SHP77 (cell line): Measurements from ENCODE around the gene CDRT4.

Source experiments
- DNase-seq, 2 experiments: peaks; one replicate each; lab custom pipeline; 2025; lab: John Stamatoyannopoulos, UW

CDRT4 gene

GRCh38 chr17:15431766-15432165 is 35.7 kb downstream of the CDRT4 start:
- DNase-seq = peak in 1 of 2 experiments; percentile 34

DNA sequence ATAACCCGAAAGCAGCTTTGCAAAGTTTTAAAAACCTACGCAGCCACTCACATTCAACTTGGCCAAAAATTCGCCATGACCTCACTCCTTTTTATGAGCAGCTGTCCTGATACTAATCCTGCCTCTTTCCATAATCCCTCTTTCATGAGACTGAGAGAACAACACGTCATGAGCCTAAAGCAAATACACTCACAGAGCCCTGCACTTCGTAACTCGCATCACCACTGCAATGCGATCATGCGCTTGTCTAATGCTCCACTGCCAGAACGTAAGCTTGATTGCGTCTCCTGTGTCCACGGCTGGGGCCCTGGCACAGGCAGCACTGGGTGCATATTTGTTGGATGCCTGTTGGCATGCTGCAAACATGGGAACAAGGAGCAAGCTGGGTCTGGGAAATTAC is 36.2 kb downstream of the CDRT4 start:
- DNase-seq = peak; percentile 99

DNA sequence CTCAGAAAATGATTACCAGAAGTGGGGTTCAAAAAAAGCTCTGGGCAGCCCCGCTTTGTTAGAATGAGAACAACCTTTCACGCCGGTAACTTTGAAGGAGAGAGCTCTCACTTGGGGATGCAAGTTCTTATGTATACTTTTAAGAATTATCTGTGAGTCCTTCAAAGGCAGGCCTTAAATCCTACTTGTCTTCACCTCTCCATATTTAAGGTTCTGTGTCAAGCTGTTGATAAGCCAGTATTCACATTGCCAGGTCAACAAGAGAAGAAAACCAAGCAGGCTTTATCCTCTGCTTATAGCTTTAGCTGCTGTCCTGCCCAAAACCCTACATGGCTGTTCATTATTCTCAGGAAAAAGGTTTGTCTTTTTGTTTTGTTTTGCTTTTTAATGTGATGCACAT is 42.9 kb downstream of the CDRT4 start:
- no peak for DNase-seq

- no peak for DNase-seq
These were observed 44.9 kb downstream of the CDRT4 start for GRCh38 chr17:15422392-15422965.

DNA sequence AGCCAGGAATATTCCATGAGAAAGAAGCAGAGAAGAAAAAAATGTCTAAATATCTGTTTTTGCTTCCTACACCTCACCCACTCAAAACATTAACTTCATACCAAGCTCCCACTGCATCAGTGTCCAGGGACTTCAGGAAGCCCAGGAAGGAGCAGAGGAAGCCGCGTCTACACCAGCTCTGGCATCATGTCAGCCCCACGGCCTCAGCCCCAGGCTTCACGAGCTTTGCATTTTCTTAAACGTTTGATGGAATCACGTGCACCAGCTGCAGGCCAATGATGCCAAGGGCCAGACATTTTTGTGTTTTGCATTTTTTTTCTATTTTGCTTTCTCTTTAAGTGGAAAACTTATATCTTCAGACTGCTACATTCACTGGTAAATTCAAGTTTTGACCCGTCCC is 48.6 kb downstream of the CDRT4 start:
- DNase-seq = no peak

GRCh38 chr17:15414532-15415306 is 52.7 kb downstream of the CDRT4 start:
- peak in 1 of 2 experiments; percentile 52 for DNase-seq

DNA sequence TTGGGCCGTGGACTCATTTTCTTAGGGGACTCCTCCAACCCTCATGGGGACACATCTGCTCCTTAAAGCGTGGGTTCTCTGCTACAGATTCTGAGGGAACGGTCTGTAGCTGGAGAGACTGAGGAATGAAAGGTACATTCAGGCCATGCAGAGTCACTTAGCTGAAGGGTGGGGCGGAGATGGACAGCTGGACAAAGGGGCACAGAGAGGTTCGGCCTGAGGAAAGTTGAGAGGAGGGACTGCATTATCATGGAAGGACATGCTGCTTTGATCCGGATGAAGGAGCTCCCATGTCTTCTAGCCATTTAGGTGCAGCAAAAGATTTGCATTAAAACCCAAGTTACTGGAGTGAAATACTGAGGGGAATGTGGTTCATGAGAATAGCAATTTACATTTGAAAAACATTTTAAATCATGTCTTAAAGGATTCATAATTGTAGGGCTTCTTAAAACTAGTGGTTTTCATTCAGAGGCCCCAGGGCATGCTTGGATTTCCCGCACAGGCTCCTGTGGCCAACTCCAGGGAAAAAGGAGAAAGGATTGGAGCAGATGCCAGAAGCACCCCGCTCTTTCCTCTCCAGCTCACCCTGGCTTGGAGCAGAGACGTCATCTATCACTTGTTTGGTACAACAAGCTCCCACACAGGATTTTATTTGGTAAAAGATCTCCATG is 54.2 kb downstream of the CDRT4 start:
- DNase-seq = no peak

DNA sequence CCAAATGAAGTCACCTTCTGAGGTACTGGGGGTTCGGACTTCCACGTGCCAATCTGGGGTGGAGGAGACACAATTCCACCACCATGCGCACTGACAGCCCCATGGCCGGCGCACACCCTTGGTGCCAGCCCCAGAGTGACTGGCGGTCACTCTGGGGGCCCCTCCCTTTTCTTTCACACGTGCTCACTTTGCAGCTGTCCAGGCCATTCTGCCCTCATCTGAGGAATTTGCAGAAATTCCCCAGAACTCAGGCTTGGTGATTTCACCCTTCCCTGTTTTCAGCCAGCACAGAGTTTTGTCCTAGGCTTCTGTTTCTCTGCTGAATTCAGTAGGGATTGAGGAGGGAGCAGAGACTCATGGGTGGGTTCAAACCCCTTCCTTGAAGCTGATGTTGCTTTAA is 54.8 kb downstream of the CDRT4 start:
- DNase-seq = no peak

DNA sequence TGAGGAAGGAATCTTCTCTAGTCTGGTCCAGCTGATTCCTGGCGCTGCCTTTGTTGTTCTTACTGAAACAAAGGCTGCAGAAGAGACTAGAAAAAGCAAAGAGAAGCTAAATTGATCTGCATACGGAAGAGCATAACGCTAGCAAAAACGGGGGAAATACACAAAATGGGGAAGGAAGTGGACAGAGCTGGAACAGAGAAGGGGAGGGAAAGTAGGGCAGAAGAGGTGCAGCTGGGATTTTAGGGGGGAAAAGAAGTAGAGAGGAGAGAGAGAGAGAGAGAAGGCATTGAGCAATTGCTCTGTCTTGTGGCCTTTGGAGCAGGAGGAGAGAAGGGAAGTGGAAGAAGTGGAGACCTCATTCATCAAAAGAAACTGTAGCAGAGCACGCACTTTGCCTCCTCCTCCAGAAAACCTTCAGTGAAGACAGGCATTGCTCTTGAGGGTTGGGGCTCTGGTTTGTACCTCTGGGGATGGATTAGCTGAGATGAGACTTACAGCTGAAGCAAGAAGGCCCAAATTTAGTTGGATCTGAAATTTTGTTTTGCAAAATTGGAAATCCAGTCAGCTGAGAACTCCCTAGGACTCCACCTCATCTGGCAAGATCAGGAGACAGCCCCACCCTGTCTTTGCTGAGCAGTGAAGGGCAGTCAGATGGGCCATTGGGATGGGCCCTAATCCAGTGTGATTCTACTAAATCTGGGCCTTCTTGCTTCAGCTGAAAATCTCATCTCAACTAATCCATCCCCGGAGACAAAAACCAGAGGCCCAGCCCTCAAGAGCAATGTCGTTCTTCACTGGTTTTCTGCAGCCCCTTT is 55.8 kb downstream of the CDRT4 start:
- DNase-seq = no peak

- no peak for DNase-seq
These were observed 57.6 kb downstream of the CDRT4 start for GRCh38 chr17:15409721-15410250.

DNA sequence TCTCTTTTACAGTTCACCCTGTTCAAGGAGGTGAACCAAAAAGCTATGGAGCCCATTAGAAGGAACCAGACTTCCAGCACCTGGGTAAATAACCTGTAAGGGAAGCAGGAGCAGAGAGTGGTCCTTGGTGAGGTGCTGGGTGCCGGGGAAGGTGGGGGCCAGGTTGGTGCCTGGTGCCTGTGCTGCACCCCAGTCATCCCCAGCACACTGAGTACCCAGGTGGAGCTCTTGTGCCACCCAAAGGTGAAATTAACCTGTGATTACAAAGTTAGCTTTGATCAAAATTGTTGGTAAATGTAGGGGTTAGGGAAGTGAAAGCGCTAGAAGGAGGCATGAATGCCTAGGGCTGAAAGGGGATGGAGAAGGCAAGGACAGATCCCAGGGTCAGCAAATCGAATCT is 58.6 kb downstream of the CDRT4 start:
- DNase-seq = no peak

DNA sequence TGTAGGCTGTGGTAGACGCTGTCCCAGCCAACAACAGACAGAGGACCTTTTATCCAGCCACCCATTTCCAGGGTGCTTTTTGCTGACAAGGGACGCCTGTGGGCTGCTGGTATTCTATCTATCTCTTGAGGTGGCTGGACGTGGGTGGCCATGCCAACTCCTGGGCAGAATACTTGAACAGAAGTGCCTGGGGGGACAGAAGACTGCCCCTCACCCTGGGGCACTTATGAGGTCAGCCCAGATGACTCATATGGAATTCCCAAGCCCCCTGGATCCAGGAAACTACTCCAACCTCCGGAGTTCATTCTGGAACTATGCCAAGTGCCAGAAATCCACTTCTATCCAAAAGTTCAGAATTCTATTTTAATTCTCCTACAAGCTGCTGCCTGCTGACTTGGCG is 61.3 kb downstream of the CDRT4 start:
- no peak for DNase-seq

DNA sequence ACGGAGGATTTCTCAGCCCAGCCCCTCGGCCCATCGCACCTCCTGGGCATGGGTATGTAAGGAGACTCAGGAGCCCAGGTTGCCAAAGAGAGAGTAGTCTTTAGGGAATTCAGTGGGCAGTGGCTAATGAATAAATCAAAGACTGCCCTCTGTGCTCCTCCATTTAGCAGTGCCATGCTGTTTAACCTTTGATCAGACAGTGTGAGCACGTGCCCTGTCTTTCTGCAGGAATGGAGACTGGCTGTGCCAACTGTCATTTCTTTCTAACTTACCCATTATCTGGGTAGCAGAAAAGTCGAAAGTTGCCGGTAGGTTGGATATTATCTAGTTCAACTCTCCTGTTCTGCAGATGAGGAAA is 62.4 kb downstream of the CDRT4 start:
- DNase-seq = no peak

GRCh38 chr17:15404106-15405057 is 63.0 kb downstream of the CDRT4 start:
- DNase-seq = no peak

- no peak for DNase-seq
These were observed 64.0 kb downstream of the CDRT4 start for GRCh38 chr17:15403276-15403939.

DNA sequence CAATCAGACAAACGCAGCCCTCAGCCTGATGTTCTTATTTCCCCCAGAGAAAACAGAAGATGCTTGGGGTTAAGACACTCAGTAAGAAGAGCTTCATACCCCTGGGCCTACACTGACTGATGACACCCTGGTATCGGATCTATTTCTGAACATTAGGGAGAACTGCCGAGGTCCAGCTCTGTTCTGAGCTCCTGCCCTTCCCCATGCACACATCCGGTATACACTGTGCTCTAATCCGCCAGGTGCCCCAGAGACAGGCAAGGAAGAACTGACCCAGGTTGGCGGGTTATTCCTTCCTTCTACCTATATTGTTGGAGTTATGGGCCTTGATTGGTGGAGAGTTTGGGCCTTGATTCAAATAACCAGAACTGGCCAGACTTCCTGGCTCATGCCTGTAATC is 68.0 kb downstream of the CDRT4 start:
- no peak for DNase-seq

DNA sequence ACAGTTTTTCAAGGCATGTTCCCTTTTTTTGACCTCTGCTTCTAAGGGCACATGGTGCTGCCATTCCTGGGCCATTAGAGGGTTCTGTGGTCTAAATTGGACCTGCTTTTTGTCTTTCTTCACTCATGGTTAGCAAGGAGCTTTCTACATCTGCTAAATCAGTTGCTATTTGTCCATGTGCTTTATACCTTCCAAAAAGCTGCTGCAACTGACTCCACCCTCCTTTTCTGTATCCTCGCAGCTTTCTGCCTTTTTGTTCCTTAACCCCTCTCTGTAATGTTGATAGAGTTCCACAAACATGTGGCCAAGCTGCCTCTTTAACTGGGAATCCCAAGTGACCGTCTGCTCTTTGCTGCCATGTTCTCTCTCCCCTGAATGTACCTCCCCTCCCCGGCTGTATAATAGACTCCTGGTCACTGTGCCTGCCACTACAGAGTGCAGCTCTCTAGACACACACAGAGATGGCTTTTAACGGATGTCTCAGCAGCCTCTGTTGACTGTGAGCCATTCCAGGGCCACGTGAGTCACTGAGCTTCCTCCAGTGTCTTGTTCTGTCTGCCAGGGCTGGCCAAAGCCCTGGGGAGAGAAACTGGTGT is 68.6 kb downstream of the CDRT4 start:
- peak; percentile 64 to 76 for DNase-seq

- peak in 1 of 2 experiments; percentile 40 for DNase-seq
These were observed 69.1 kb downstream of the CDRT4 start for GRCh38 chr17:15398291-15398690.

DNA sequence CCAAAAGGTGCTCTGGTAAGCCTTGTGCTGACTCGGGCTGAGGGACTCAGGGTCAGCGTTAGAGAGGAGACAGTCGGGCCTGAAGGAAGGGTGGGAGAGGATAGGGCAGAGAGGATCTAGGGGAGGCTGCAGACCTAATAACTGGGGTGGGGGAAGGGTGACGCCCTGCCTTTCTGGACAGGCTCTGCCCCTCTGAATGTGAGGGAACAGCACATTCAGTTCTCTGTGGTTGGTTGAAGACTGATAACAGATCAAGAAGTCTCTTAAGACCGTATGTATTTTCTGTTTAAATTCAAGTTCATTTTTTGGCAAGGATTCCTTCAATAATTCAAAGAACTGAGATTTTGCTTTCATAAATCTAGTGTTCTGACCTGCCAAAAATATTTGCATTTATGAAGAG is 69.8 kb downstream of the CDRT4 start:
- no peak for DNase-seq

DNA sequence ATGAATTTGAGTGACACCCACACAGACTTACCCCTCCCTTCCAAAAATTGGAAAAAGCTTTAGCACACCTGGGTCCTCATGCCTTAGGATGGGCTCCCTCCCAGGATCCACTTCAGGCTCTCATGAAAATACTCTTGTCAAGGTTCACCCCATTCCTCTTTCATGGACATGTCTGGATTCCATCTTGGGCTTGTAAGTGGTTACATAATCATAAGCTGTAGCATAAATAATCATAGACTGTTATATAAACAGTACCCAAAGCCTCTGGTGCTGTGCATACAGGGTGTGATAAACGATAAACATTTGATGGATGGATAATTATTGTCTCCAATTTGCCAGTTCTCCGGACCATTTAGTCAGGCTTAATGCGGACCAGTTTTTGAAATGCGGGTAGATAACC is 72.3 kb downstream of the CDRT4 start:
- no peak for DNase-seq
